Endothelial cell of umbilical vein (primary cell): ENCODE data around the gene TTC13. TPM values are rescaled to one million over a fixed set of nuclear protein-coding genes. Genes with fewer than 3 reads are reported as not detected.
A peak's percentile ranks its signal among the peaks of the same experiment; 100 is the strongest.

ENCODE experiments used
- BruUV-seq: library from RNA; stranded (reverse); fragments of 400-500 nt; replicated peaks from 2 replicates; lab custom pipeline; 2021; lab: Mats Ljungman, UMichigan
- CTCF ChIA-PET: fragments of 300-600, 350-600 bp; sonication (Branson Sonifier 250); formaldehyde crosslinking; loops from one replicate; lab custom pipeline; 2021; ENCODE audit warnings: antibody characterized with exemption, inconsistent platforms; lab: Charles Lee
- POLR2A ChIA-PET: fragments of 300-600, 350-600 bp; sonication (Branson Sonifier 250); formaldehyde crosslinking; loops from one replicate; lab custom pipeline; 2021; ENCODE audit warnings: antibody characterized with exemption, inconsistent platforms; lab: Charles Lee
- DNase-seq: peaks from one replicate; pipeline ENCODE4 v3.0.0-alpha.2; 2011; ENCODE audit warnings: low read depth, low spot score
- FAIRE-seq: peaks from 2 replicates; lab custom pipeline; 2011; peaks lifted over from hg19 to GRCh38; lab: Jason Lieb, UNC
- H2AFZ ChIP-seq: 2 replicates; pipeline ENCODE4 v1.6.0; 2012; ENCODE audit warnings: low read depth, low read length, control low read depth, inconsistent platforms
- H3K27ac ChIP-seq: 2 replicates; pipeline ENCODE4 v1.5.1; 2011; ENCODE audit warnings: low read depth, mild to moderate bottlenecking, control low read depth, low read length, moderate library complexity; ENCODE audit not compliant: insufficient read depth
- H3K27me3 ChIP-seq, 2 experiments: 2 replicates each; pipeline versions ENCODE4 v1.6.0 to v1.6.1; 2011; ENCODE audit warnings: low read length in 2 of 2, mixed read lengths in 1 of 2; ENCODE audit not compliant: control insufficient read depth in 2 of 2, insufficient read depth in 2 of 2
- H3K36me3 ChIP-seq, 2 experiments: 2 replicates in 1 of 2; 3 replicates in 1 of 2; pipeline ENCODE4 v1.5.1; 2011; ENCODE audit warnings: low read length in 2 of 2, mild to moderate bottlenecking in 1 of 2, moderate library complexity in 1 of 2; ENCODE audit not compliant: control insufficient read depth in 2 of 2, insufficient read depth in 2 of 2; ENCODE audit errors: extremely low read depth in 1 of 2
- H3K4me1 ChIP-seq: 3 replicates; pipeline ENCODE4 v1.5.1; 2011; ENCODE audit warnings: mild to moderate bottlenecking, low read length; ENCODE audit not compliant: control insufficient read depth, insufficient read depth; ENCODE audit errors: extremely low read depth
- H3K4me2 ChIP-seq: 2 replicates; pipeline ENCODE4 v1.6.1; 2011; ENCODE audit warnings: low read length, control low read depth, mixed read lengths; ENCODE audit not compliant: insufficient read depth
- H3K4me3 ChIP-seq, 3 experiments: fragments of 200-600 bp in 1 of 3; sonication (generic), shearing (Covaris generic) in 1 of 3; replicated peaks in 1 of 3; 2 replicates each; pipeline ENCODE4 v1.5.1; 2011 to 2016; ENCODE audit warnings: control low read depth in 3 of 3, low read length in 3 of 3, mild to moderate bottlenecking in 2 of 3, inconsistent platforms in 1 of 3, low read depth in 1 of 3, moderate library complexity in 1 of 3; ENCODE audit not compliant: insufficient read depth in 1 of 3
- H3K79me2 ChIP-seq: 2 replicates; pipeline ENCODE4 v1.6.0; 2012; ENCODE audit warnings: low read length, inconsistent platforms; ENCODE audit not compliant: control insufficient read depth, insufficient read depth
- H3K9ac ChIP-seq: replicated peaks from 2 replicates; pipeline ENCODE3; 2011; ENCODE audit warnings: low read length, control low read depth; ENCODE audit not compliant: insufficient read depth; ENCODE audit errors: extremely low read depth
- H3K9me1 ChIP-seq: replicated peaks from 3 replicates; pipeline ENCODE4 v1.6.0; 2011; ENCODE audit warnings: mild to moderate bottlenecking, low read length; ENCODE audit not compliant: control insufficient read depth, insufficient read depth; ENCODE audit errors: extremely low read depth
- H3K9me3 ChIP-seq: replicated peaks from 2 replicates; pipeline ENCODE4 v1.5.1; 2012; ENCODE audit warnings: low read length, inconsistent platforms; ENCODE audit not compliant: control insufficient read depth, insufficient read depth
- H4K20me1 ChIP-seq: replicated peaks from 2 replicates; pipeline ENCODE3; 2011; ENCODE audit warnings: mild to moderate bottlenecking, low read length; ENCODE audit not compliant: control insufficient read depth, insufficient read depth; ENCODE audit errors: extremely low read depth
- EZH2 ChIP-seq: IDR thresholded peaks from 2 replicates; pipeline ENCODE4 v1.6.1; 2012; ENCODE audit warnings: borderline replicate concordance, low read depth, mild to moderate bottlenecking, moderate library complexity, low read length, inconsistent platforms; ENCODE audit not compliant: severe bottlenecking
- FOS ChIP-seq: IDR thresholded peaks from 2 replicates; pipeline ENCODE4 v1.6.1; 2011; ENCODE audit warnings: mild to moderate bottlenecking, low read length, moderate library complexity, borderline replicate concordance; ENCODE audit not compliant: insufficient read depth
- GATA2 ChIP-seq: IDR thresholded peaks from 2 replicates; pipeline ENCODE4 v1.7.0; 2011; ENCODE audit warnings: low read depth, mild to moderate bottlenecking, moderate library complexity, mixed read lengths, low read length; ENCODE audit not compliant: insufficient read length, insufficient read depth
- JUN ChIP-seq: IDR thresholded peaks from 2 replicates; pipeline ENCODE4 v1.6.1; 2011; ENCODE audit warnings: borderline replicate concordance, low read depth; ENCODE audit not compliant: insufficient read length, insufficient read depth
- MAX ChIP-seq: IDR thresholded peaks from 2 replicates; pipeline ENCODE4 v1.6.1; 2011; ENCODE audit not compliant: insufficient read depth, insufficient read length
- MYC ChIP-seq: IDR thresholded peaks from one replicate; pipeline ENCODE4 v1.6.1; 2011; ENCODE audit warnings: mild to moderate bottlenecking, low read depth, low read length
- POLR2A ChIP-seq: IDR thresholded peaks from 2 replicates; pipeline ENCODE4 v1.6.1; 2012; ENCODE audit warnings: low read depth, mild to moderate bottlenecking, control low read depth, low read length
- POLR2AphosphoS5 ChIP-seq: IDR thresholded peaks from 2 replicates; pipeline ENCODE4 v1.6.1; 2012; ENCODE audit warnings: low read depth, mild to moderate bottlenecking, control low read depth, low read length, moderate library complexity; ENCODE audit not compliant: insufficient read depth
- dilution Hi-C: fragments of 300-500 bp; cut with MboI; formaldehyde crosslinking; loops from one replicate; pipeline ENCODE4 v1.15.0; 2019; ENCODE audit warnings: low sequenced_read_pairs; ENCODE audit not compliant: extremely low pct_ligation_motif_present
- intact Hi-C: fragments of 100-400 bp; cut with micrococcal nuclease; formaldehyde crosslinking; loops from one replicate; pipeline ENCODE4 v1.10.0; 2022
- polyA plus RNA-seq, 4 experiments: library from polyadenylated mRNA; depleted of rRNA in 3 of 4; stranded (reverse) in 3 of 4; unstranded in 1 of 4; fragments of >200 nt; gene quantifications; 2 replicates each; pipeline versions ENCODE4 v1.2.1 to v1.2.3, GENCODE V29; 2011 to 2012; ENCODE audit warnings: missing spikeins in 1 of 4
- total RNA-seq: library from RNA; stranded (reverse); gene quantifications from 2 replicates; pipeline ENCODE4 v1.2.3, GENCODE V29; 2021
- TF ChIP-seq, protein P1 (sequence below), 2 donors: IDR thresholded peaks; 1 replicate in 1 of 2; 2 replicates in 1 of 2; pipeline ENCODE4 v1.5.1; 2011; ENCODE audit warnings: low read length in 2 of 2, mild to moderate bottlenecking in 2 of 2, moderate library complexity in 2 of 2, control low read depth in 1 of 2, inconsistent platforms in 1 of 2, low read depth in 1 of 2; ENCODE audit not compliant: insufficient read depth in 1 of 2; ENCODE audit errors: extremely low read depth in 1 of 2

TTC13 gene
- total and polyA plus RNA-seq, 2 donors (not counting 3 experiments of a cell fraction or from before 2014, with no cell fraction given) = 8.8 to 23.9 TPM

DNA sequence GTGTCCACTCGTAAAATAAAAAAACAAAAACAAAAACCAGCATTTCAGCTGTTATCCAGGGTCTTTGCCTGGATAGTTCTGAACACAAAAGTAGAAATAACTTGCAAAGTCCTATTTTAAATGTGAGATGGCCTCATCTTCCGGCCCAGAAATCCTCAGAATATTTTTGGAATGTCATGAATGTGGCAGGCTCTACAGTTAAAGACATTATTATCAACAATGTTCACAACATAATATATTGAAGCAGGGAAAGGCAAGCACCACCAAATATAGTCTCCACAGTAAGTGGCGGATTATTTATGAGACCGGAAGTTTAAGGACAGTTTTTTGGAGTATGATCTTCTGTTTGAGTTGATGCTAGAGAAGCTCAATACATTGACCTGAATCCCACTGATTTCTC lies 109.2 kb downstream of the TTC13 start:
- Histone ChIP-seq H2AFZ (no peak overlapping the region), H4K20me1 (no peaks in the 10 kb centered on the region), H3K79me2 (no peaks in the 10 kb centered on the region), H3K27ac (no peak overlapping the region), H3K4me2 (no peak overlapping the region), H3K4me1 (peaks cover 17% of the 10 kb centered on the region), H3K9ac (no peak overlapping the region), H3K9me3 (no peaks in the 10 kb centered on the region), H3K4me3 (no peak overlapping the region), H3K36me3 (no peaks in the 10 kb centered on the region), H3K27me3 (no peaks in the 10 kb centered on the region), H3K9me1 (no peaks in the 10 kb centered on the region)
- TF ChIP-seq EZH2 (no peak), FOS (no peak), MAX (no peak), POLR2A (no peak), MYC (no peak), JUN (no peak), GATA2 (no peak), POLR2AphosphoS5 (no peak)
- TF ChIP-seq, protein P1, sequence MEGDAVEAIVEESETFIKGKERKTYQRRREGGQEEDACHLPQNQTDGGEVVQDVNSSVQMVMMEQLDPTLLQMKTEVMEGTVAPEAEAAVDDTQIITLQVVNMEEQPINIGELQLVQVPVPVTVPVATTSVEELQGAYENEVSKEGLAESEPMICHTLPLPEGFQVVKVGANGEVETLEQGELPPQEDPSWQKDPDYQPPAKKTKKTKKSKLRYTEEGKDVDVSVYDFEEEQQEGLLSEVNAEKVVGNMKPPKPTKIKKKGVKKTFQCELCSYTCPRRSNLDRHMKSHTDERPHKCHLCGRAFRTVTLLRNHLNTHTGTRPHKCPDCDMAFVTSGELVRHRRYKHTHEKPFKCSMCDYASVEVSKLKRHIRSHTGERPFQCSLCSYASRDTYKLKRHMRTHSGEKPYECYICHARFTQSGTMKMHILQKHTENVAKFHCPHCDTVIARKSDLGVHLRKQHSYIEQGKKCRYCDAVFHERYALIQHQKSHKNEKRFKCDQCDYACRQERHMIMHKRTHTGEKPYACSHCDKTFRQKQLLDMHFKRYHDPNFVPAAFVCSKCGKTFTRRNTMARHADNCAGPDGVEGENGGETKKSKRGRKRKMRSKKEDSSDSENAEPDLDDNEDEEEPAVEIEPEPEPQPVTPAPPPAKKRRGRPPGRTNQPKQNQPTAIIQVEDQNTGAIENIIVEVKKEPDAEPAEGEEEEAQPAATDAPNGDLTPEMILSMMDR (IDR thresholded peaks at IDR 0.05; ENCODE audit: extremely low read depth in 1 of 2, insufficient read depth in 1 of 2, low read depth in 1 of 2, low read length in 2 of 2) = no peak
- CTCF ChIA-PET = interaction anchor here (0.7 to 2.3 kb wide), 2 partner anchors 19 to 71 kb away, joined by 3 to 7 read pairs; no protein-coding TSS in a partner anchor
- no TSS peak for BruUV-seq
- POLR2A ChIA-PET = no interaction called here
- DNase-seq = no peak
- FAIRE-seq = peak; percentile 49
- dilution Hi-C loops (no loop called here), intact Hi-C loops (loop anchor here (2.0 kb wide), 2 partner anchors 341 to 659 kb away; partner anchors contain the start of gene TSNAX)
